MM.1S (cell line): ENCODE results near the gene GAA.

Source experiments
- CTCF ChIP-seq: fragments of 300-600 bp; sonication (generic); IDR thresholded peaks from 2 replicates; pipeline ENCODE4 v1.5.1; 2016; ENCODE audit warnings: antibody characterized with exemption, low read length, mixed read lengths
- EZH2 ChIP-seq: fragments of 300-600 bp; sonication (generic); optimal IDR thresholded peaks from 2 replicates; pipeline ENCODE3; 2017; ENCODE audit warnings: low read depth, mild to moderate bottlenecking, antibody characterized with exemption, low read length, mixed read lengths
- EZH2phosphoT487 ChIP-seq: fragments of 300-600 bp; sonication (generic); IDR thresholded peaks from 2 replicates; pipeline ENCODE4 v1.6.1; 2018; ENCODE audit warnings: antibody characterized with exemption, low read length

DNA sequence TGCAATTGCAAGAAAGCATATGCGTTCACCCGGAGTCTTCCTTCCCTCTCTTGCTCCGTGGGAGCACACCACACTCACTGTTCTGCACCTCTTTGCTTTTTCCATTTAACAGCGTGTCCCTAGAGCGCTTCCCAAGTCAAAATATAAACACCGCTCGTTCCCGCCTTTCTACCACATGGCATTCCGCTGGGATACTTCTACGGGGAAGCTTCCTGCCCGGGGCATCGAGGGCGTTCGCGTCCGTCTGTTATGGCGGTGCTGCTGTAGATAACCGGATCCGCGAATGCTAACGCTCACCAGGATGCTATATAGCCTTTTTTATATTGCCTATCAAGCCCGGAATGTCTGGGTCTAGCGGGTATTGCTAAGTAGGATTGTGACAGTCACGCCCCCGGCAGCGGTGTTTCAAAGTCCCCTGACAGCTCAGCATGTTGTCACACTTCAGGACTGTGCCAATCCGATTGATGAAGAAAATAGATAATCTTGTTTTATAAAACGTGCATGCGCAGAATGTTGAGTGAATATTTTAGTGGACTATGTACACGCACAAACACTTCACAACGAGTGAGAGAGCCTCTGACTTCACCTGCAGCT lies 33.9 kb upstream of the GAA start:
- TF ChIP-seq EZH2 (no peak), CTCF (no peak), EZH2phosphoT487 (no peak)
